GM13977 (cell line): ENCODE results near the gene CCDC122.

Source experiments
- DNase-seq: peaks from one replicate; pipeline ENCODE4 v3.0.0; 2012; ENCODE audit warnings: low spot score
- in situ Hi-C: fragments of 300-500 bp; cut with MboI; formaldehyde crosslinking; loops from one replicate; pipeline ENCODE4 v1.12.0; 2022; ENCODE audit warnings: low sequenced_read_pairs, low pct_unique_long_range_greater_than_20kb, mixed read lengths, inconsistent platforms; ENCODE audit not compliant: unreplicated experiment
- TF ChIP-seq, protein P1 (sequence below): IDR thresholded peaks from 2 replicates; pipeline ENCODE4 v1.5.1; 2012; ENCODE audit warnings: mild to moderate bottlenecking, control low read depth; ENCODE audit not compliant: insufficient read depth; ENCODE audit errors: extremely low read depth, missing control alignments

The CCDC122 gene

DNA sequence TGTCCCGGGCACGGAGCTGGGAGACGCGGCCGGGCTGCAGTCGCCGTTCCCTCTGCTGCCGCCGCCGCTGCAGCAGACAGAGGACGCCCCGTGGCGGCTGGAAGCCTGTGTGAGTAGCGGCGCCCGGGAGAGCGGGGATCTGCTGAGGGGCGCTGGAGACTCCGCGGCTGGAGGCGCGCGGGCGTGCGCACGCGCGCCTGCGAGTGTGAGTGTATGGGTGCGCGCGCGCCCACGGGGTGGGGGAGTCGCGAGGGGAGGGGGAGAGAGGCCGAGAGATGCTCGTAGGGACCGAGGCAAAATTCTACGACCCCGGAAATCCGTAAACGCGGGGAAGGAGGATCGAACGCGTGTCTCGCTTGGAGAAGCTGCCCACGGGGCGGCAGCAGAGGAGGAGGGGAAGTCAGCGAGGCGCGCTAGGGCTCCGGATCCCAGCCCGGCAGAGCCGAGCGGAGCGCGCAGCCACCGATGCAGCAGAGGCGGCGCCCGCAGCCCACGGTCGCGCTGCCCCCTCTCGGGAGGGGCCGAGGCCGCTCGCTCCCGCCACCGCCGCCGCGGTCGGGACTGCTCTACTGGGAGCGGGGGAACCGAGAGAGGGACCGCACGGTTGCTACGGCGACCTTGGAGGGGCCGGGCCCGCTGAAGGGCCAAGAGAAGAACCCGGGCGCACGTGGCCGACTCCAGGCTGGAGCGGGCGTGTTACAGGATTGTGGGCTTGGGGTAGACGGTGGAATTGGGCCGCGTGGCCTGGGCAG lies 92.6 kb downstream of the CCDC122 start, which contains the start of gene ENOX1:
Gene ENOX1, minus strand, starts transcription at position 207 of the 752 bp plus-strand sequence.
- TF ChIP-seq, protein P1, sequence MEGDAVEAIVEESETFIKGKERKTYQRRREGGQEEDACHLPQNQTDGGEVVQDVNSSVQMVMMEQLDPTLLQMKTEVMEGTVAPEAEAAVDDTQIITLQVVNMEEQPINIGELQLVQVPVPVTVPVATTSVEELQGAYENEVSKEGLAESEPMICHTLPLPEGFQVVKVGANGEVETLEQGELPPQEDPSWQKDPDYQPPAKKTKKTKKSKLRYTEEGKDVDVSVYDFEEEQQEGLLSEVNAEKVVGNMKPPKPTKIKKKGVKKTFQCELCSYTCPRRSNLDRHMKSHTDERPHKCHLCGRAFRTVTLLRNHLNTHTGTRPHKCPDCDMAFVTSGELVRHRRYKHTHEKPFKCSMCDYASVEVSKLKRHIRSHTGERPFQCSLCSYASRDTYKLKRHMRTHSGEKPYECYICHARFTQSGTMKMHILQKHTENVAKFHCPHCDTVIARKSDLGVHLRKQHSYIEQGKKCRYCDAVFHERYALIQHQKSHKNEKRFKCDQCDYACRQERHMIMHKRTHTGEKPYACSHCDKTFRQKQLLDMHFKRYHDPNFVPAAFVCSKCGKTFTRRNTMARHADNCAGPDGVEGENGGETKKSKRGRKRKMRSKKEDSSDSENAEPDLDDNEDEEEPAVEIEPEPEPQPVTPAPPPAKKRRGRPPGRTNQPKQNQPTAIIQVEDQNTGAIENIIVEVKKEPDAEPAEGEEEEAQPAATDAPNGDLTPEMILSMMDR, result peak; percentile 13
- DNase-seq, result peak; percentile 74
- in situ Hi-C loops, result no loop called here

GRCh38 chr13:43786472-43786765 lies 93.1 kb downstream of the CCDC122 start:
- no peak for DNase-seq
- TF ChIP-seq, protein P1, result no peak
- in situ Hi-C loops, result no loop called here
